Activated naive CD8-positive, alpha-beta T cell treated with anti-CD3 and anti-CD28 coated beads, Interleukin-2, amount 10 ng/mL, durations not matched to agents 7 days and 5 days (primary cell): ENCODE measurements around the gene BACH1. TPM values are rescaled to one million over a fixed set of nuclear protein-coding genes. Genes with fewer than 3 reads are reported as not detected.
A peak's percentile ranks its signal among the peaks of the same experiment; 100 is the strongest.

Source experiments
- ATAC-seq: fragments of 150-1000 bp; cut with Tn5 transposase; one replicate; pipeline ENCODE4 v1.10.0; 2021; ENCODE audit warnings: low read depth, moderate library complexity
- POLR2A ChIA-PET: fragments of 350-600 bp; sonication (Branson Sonifier 250); formaldehyde crosslinking; loops from one replicate; lab custom pipeline; 2021; ENCODE audit warnings: antibody characterized with exemption; lab: Charles Lee
- DNase-seq: peaks from one replicate; pipeline ENCODE4 v3.0.0; 2021
- H3K27ac Mint-ChIP-seq: one replicate; pipeline ENCODE4 v1.8.0; 2022; ENCODE audit warnings: mild to moderate bottlenecking, mixed read lengths
- H3K27me3 Mint-ChIP-seq: one replicate; pipeline ENCODE4 v1.8.0; 2022; ENCODE audit warnings: mild to moderate bottlenecking, moderate library complexity, mixed read lengths
- H3K36me3 Mint-ChIP-seq: one replicate; pipeline ENCODE4 v1.8.0; 2021; ENCODE audit warnings: mild to moderate bottlenecking, mixed read lengths
- H3K4me1 Mint-ChIP-seq: one replicate; pipeline ENCODE4 v1.8.0; 2021; ENCODE audit warnings: mixed read lengths
- H3K4me3 Mint-ChIP-seq: one replicate; pipeline ENCODE4 v1.8.0; 2022; ENCODE audit warnings: mild to moderate bottlenecking, moderate library complexity, mixed read lengths
- H3K9me3 Mint-ChIP-seq: one replicate; pipeline ENCODE4 v1.8.0; 2021; ENCODE audit warnings: mixed read lengths
- total RNA-seq, 2 experiments: library from RNA; stranded (reverse); gene quantifications; one replicate each; pipeline ENCODE4 v1.2.3, GENCODE V29; 2021

Gene BACH1
- total RNA-seq, 2 experiments from 2014 or later, result 33.2 to 35.0 TPM

DNA sequence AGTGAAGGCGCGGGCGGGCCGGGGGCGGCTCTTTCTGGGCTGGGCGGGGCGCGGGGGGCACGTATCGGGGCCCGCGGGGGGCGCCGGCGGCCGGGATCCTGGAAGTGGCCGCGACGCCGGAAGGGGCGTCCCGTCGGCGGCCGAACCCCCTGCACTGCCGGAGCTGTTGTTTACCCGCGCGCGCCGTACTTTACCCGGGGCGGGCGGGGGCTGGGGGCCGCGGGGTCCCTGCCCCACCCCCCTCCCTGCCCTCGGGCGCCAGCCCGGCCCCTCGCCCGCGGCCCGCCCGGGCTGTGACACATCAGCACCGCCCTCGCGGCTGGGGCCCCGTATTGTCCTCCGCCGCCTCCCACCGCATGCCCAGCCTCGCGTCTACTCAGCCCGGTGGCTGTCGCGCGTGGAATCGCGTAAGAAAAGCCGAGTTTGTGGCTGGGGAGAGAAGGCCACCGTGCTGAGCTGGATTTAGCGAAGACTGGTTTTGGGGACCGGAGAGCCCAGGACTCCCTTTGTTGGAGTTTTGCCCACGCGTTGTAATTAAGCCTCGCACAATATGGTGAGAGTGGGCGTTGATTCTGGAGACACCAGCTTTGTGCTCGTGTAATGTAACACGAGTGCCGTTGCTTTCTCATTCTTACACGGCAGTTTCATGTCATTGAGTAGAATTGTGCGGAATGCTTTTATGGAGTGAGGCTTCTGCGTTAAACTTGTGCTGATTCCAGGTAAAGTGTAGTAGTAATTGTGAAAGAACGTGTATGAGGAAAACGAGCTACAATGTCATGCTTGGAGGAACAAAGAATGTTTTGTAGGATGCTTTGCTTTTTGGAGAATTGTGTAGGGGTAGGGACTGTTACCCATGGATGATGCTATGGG, 559 bp downstream of the BACH1 start:
- Mint-ChIP-seq H3K27me3 (no peaks in the 10 kb centered on the region), H3K9me3 (peaks cover 1% of the 10 kb centered on the region), H3K36me3 (peaks cover 3% of the 10 kb centered on the region), H3K4me3 (peak overlapping the region; percentile 89), H3K4me1 (peaks cover 39% of the 10 kb centered on the region), H3K27ac (peak overlapping the region; percentile 77)
- peak; percentile 69 for ATAC-seq
- peak; percentile 74 for DNase-seq
- POLR2A ChIA-PET, result interaction anchor here (0.6 to 3.1 kb wide), 10 partner anchors 9 to 306 kb away, joined by 3 to 18 read pairs (median 4); partner anchors contain the start of genes CCT8 and LTN1

DNA sequence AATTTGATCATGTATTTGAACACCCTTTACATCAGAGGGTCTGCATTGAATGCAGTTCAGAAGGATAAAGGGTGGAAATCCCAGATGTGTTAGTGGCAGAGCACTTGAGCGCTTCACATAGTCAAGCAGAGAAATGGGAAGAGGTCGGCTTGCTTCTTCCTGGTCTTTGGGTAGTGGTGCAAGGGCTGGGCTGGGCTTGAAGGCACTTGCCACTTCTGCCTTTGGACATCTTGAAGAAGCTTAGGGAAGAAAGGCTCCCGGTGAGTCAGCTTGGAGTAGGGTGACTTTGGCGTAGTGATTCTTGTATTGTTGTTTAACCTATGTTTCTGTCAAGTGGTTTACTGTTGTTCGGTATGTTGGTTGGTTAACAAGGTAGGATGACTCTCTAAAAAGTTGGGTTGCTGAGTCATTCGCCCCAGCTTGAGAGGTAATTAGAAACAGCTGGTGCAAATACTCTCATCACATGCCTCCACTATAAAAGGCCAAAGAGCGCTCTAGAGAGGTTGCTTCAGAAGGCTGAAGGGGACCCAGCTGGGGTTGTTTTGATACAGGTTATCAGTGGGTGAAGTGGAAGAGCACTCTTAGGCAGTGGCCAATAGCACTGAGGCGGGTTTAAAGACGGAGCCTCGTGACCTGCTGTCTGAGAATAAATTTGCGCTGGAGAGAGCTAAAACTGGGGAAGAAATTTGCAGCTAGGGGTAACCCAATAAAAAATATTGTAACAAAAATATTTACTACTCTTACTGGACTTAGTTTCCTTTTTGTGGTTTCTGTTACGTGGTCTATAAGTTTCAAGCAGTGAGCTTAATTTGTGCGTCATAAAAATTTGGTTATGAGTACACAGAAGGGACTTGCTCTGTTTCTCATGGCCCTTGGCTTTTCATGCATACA, 1.4 kb downstream of the BACH1 start:
- Mint-ChIP-seq H3K9me3 (peaks cover 1% of the 10 kb centered on the region), H3K4me3 (peak overlapping the region; percentile 89), H3K4me1 (peaks cover 42% of the 10 kb centered on the region), H3K27ac (peak overlapping the region; percentile 77), H3K36me3 (peaks cover 3% of the 10 kb centered on the region), H3K27me3 (no peaks in the 10 kb centered on the region)
- ATAC-seq (peak; percentile 7), DNase-seq (no peak)
- POLR2A ChIA-PET, result interaction anchor here (0.7 to 3.1 kb wide), 9 partner anchors 9 to 307 kb away, joined by 3 to 18 read pairs (median 5); partner anchors contain the start of genes CCT8 and LTN1

DNA sequence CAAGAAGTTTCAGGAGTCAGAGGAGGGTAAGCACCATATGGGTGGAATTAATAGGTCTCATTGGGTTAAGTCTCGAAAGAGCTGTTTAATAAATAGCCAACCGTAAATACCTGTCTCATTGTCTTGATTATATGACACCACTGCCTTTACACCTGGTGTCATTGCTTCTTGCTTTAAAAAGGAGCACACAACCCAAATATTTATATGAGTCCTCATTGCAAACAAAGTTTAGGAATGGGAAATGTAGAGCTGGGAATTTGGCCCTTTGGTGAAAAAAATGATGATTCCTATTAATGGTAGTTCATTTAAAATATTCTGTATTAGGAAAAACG, 2.1 kb downstream of the BACH1 start:
- POLR2A ChIA-PET, result interaction anchor here (0.9 to 3.1 kb wide), 3 partner anchors 221 to 298 kb away, joined by 4 to 11 read pairs (median 5); no protein-coding TSS in a partner anchor
- Mint-ChIP-seq H3K4me1 (peaks cover 44% of the 10 kb centered on the region), H3K36me3 (peaks cover 3% of the 10 kb centered on the region), H3K4me3 (peak overlapping the region; percentile 89), H3K27ac (no peak overlapping the region), H3K27me3 (no peaks in the 10 kb centered on the region), H3K9me3 (no peaks in the 10 kb centered on the region)
- DNase-seq (no peak), ATAC-seq (no peak)

DNA sequence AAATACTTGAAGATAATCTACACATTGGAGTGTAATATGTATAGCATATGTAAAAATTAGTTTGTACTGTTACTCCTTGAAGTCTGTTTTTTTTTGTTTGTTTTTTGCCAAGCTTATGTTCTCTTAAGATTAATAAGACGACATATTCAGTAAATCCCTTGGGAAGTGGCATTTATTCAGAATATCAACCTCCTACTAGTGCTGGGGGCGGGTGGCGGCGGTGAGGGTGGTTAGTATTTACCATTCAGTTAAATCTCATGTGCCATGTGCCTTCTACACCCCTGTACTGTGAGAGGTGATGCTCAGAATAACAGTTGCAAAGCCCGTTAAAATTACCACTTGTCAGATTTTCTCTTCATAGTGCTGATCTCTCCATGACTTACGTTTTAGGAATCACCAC, 3.0 kb downstream of the BACH1 start:
- POLR2A ChIA-PET, result no interaction called here
- no peak overlapping the region for H3K27ac Mint-ChIP-seq
- H3K36me3 Mint-ChIP-seq, result peaks cover 4% of the 10 kb centered on the region
- H3K4me3 Mint-ChIP-seq, result no peak overlapping the region
- H3K4me1 Mint-ChIP-seq, result peaks cover 45% of the 10 kb centered on the region
- ATAC-seq, result no peak
- H3K27me3 Mint-ChIP-seq, result no peaks in the 10 kb centered on the region
- no peak for DNase-seq
- no peaks in the 10 kb centered on the region for H3K9me3 Mint-ChIP-seq

DNA sequence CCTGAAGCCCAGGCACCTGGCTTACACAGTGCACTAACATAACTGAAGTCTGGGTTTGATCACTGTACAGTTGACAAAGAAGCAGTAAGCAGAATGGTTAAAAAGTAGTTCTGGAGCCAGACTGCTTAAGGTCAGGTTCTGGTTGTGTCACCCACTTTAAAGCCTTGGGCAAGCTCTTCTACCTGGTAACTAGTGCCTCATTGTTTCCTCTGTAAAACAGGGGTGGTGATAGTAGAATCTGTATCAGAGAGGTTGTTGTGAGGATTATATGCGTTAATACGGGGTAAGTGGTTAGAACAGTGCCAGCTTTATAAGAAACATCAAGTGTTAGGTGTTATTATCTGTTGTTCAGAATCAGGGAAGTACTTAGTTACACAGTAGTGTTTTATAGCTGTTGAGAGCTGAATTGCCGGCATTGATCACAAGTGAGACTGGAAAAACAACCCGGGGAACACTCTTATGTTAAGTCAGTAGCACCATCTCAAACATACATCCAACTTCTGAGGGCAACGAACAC, 3.7 kb downstream of the BACH1 start:
- H3K27me3 Mint-ChIP-seq, result no peaks in the 10 kb centered on the region
- POLR2A ChIA-PET, result interaction anchor here (0.7 kb wide), 1 partner anchor 226 kb away, joined by 3 read pairs; no protein-coding TSS in a partner anchor
- no peaks in the 10 kb centered on the region for H3K9me3 Mint-ChIP-seq
- DNase-seq, result no peak
- ATAC-seq, result no peak
- peaks cover 42% of the 10 kb centered on the region for H3K4me1 Mint-ChIP-seq
- H3K36me3 Mint-ChIP-seq, result peaks cover 7% of the 10 kb centered on the region
- H3K4me3 Mint-ChIP-seq, result no peak overlapping the region
- no peak overlapping the region for H3K27ac Mint-ChIP-seq

DNA sequence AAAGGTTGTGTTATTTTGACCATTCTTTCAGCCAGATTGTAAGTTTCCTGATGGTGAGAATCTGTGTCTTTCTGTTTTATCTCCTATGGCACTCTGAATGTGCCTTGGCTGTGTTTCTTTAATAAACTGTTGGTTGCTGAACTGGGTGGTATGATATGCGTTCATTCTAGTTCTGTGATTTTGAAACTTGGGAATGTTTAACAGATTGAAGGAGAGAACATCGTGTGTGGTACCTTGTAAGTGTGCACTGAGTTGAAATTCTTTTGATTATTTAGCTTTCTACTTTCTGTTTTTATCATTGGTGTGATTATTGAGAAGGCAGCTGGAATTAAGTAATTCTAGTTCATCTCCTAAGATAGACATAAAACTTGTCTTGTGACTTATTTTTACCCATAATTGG, 4.6 kb downstream of the BACH1 start:
- DNase-seq (no peak), ATAC-seq (no peak)
- Mint-ChIP-seq H3K27ac (no peak overlapping the region), H3K36me3 (peaks cover 7% of the 10 kb centered on the region), H3K4me3 (no peak overlapping the region), H3K4me1 (peaks cover 42% of the 10 kb centered on the region), H3K9me3 (no peaks in the 10 kb centered on the region), H3K27me3 (no peaks in the 10 kb centered on the region)
- POLR2A ChIA-PET, result interaction anchor here (0.7 kb wide), 1 partner anchor 146 kb away, joined by 3 read pairs; no protein-coding TSS in a partner anchor

DNA sequence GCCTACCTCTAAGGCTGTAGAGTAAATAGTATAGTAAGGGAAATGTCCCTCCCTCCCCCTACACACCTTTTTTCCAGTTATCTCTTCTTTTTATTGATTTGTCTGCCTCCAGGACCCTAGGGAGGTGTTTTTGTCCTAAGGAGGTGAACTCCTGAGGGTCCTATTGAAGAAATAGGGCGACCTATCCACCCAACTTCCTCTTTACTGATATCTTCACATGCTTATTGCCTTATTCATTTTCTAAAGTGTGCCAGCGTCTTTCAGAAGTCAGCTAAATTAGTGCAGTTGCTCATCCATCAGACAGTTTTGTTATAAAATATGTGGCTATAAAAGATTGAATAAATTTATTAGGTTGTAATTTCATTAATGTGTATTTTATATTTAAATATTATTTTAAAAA, 5.9 kb downstream of the BACH1 start:
- peaks cover 41% of the 10 kb centered on the region for H3K4me1 Mint-ChIP-seq
- no peaks in the 10 kb centered on the region for H3K27me3 Mint-ChIP-seq
- DNase-seq (no peak), ATAC-seq (no peak)
- H3K27ac Mint-ChIP-seq, result no peak overlapping the region
- peaks cover 9% of the 10 kb centered on the region for H3K36me3 Mint-ChIP-seq
- POLR2A ChIA-PET, result no interaction called here
- H3K4me3 Mint-ChIP-seq, result no peak overlapping the region
- H3K9me3 Mint-ChIP-seq, result no peaks in the 10 kb centered on the region

DNA sequence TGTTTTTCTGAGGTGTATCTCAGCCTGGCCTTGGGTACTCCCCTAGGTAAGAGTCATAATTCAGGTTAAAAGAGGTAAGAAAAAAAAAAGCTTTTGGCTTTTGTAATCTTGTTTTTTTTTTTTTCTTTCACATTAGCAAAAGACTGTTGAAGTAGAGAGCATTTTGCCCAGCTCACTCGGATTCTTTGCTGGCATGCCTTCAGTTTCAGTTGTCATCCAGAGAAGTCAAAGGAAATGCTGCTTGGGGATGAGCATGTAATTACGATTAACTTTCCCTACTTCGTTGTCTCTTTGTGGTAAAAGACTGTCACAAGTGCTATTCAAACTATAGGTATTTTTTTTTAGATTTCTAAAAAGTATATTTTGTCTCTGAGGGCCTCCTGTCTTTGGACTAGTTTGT, 6.3 kb downstream of the BACH1 start:
- Mint-ChIP-seq H3K36me3 (peaks cover 9% of the 10 kb centered on the region), H3K9me3 (no peaks in the 10 kb centered on the region), H3K27me3 (no peaks in the 10 kb centered on the region), H3K4me3 (no peak overlapping the region), H3K4me1 (peaks cover 36% of the 10 kb centered on the region), H3K27ac (no peak overlapping the region)
- POLR2A ChIA-PET, result no interaction called here
- ATAC-seq (no peak), DNase-seq (no peak)

DNA sequence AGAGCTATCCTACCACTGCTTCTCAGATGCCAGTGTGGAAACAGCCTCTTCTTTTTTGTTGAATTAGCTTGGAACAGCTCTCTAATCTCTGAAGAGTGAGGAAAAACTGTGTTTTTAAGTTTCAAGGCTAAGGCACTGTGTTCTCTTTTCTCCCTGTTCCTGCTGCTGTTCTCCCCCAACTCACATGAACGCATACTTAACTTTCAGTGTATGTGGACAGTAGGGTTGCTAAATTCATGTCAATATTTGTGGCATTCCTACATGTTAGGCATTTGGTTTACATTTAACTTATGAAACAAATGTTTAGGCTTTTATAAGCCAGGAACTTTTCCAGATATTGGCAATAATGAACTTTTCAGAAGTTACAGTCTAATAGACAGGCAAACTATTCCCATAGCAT, 6.8 kb downstream of the BACH1 start:
- Mint-ChIP-seq H3K4me1 (peaks cover 33% of the 10 kb centered on the region), H3K27ac (no peak overlapping the region), H3K27me3 (no peaks in the 10 kb centered on the region), H3K36me3 (peaks cover 11% of the 10 kb centered on the region), H3K4me3 (no peak overlapping the region), H3K9me3 (no peaks in the 10 kb centered on the region)
- no peak for ATAC-seq
- POLR2A ChIA-PET, result no interaction called here
- DNase-seq, result no peak

DNA sequence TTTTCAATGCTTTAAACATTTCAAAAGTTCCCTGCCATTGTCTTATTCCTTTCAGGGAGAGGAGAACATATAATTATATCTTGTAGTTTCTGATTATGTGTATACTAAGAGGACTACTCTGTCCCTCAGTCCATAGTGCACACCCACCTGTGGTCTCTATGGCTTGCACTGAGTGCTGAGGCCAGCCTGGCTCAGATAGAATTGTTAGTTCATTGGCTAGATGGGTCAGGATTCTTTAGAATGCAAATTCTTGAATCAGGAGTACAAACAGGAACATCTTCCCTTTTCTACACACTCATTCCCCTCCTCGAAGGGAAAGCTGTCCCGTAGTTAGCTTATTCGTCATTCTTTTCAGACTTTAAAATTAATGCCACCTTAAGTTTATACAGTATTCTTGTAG, 8.2 kb downstream of the BACH1 start:
- POLR2A ChIA-PET, result no interaction called here
- Mint-ChIP-seq H3K4me1 (peaks cover 23% of the 10 kb centered on the region), H3K9me3 (no peaks in the 10 kb centered on the region), H3K27me3 (no peaks in the 10 kb centered on the region), H3K27ac (no peak overlapping the region), H3K36me3 (peaks cover 13% of the 10 kb centered on the region), H3K4me3 (no peak overlapping the region)
- ATAC-seq (no peak), DNase-seq (no peak)

DNA sequence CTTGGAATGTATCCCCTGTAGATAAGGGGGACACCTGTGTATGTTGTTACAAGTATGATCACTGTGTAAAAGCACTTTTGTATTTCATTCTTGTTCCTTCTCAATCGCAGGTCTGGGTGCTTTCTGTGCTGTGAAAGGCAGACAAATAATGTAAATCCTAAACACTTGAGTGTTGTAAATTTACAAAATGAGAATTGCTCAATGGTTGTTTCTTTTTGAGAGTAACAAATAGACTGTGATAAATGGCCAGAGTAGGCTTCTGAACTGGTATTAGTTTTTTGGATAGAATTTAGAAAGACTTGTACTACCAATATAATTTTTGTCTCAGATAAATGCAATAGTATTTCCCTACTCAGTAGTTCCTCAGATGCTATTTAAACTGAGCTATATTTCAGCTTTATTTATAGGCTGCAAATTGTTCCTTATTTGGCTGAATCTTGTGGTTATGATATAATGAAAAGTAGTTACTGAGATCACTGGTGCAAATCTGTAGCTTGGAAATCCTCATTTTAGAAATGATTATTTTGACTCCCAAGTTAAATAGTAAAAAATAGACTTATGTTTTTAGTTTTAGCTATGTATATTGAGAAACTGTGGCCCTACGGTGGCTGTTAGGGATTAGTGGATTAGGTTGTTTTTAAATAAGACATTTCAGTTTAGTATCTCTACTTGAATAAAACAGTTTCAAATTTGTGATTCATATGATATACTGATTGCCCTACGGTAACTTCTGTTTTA, 9.2 kb downstream of the BACH1 start:
- H3K4me3 Mint-ChIP-seq, result no peak overlapping the region
- no peaks in the 10 kb centered on the region for H3K27me3 Mint-ChIP-seq
- peaks cover 14% of the 10 kb centered on the region for H3K36me3 Mint-ChIP-seq
- H3K4me1 Mint-ChIP-seq, result peaks cover 14% of the 10 kb centered on the region
- POLR2A ChIA-PET, result interaction anchor here (0.6 kb wide), 1 partner anchor 752 kb away, joined by 3 read pairs; no protein-coding TSS in a partner anchor
- ATAC-seq (no peak), DNase-seq (no peak)
- peaks cover 2% of the 10 kb centered on the region for H3K9me3 Mint-ChIP-seq
- H3K27ac Mint-ChIP-seq, result no peak overlapping the region

DNA sequence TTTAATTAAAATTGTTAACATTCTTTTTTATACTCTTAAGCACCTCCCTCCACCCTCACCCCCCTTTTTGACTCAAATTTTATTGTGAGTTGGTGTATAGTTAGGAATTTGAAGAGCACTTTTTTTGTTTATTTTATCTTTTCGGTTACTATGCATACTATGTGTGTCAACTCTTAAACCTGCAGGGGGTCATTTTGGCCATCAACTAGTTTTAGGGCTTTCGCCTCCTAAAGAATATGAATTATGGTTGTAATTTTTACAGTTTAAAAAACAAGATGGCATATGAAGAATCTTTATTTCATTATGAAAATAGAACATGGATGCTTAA, 9.7 kb downstream of the BACH1 start:
- no peak overlapping the region for H3K27ac Mint-ChIP-seq
- H3K36me3 Mint-ChIP-seq, result peaks cover 14% of the 10 kb centered on the region
- H3K9me3 Mint-ChIP-seq, result peaks cover 2% of the 10 kb centered on the region
- ATAC-seq, result no peak
- H3K4me3 Mint-ChIP-seq, result no peak overlapping the region
- no peaks in the 10 kb centered on the region for H3K27me3 Mint-ChIP-seq
- H3K4me1 Mint-ChIP-seq, result peaks cover 11% of the 10 kb centered on the region
- POLR2A ChIA-PET, result no interaction called here
- DNase-seq, result no peak

DNA sequence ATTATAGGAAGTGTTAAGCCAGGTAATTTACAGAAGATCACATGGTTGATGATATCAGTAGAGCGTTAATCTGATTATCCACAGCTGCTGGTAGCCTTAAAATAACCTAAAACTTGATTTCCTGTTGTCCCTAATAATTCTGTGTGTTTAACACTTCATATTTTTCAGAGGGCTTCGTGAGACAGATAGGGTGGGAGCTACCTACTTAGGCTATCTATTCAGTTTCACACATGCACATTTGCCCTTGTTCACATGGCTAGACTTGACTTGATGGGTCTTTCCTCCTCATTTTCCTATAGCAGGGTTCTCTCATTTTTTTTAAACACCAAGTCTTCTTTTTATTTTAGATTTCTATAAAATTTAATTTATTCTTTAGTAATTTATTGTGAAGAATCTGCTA, 11.0 kb downstream of the BACH1 start:
- H3K9me3 Mint-ChIP-seq, result peaks cover 2% of the 10 kb centered on the region
- H3K27ac Mint-ChIP-seq, result no peak overlapping the region
- H3K36me3 Mint-ChIP-seq, result peaks cover 14% of the 10 kb centered on the region
- DNase-seq (no peak), ATAC-seq (no peak)
- POLR2A ChIA-PET, result no interaction called here
- no peaks in the 10 kb centered on the region for H3K27me3 Mint-ChIP-seq
- no peak overlapping the region for H3K4me3 Mint-ChIP-seq
- peaks cover 7% of the 10 kb centered on the region for H3K4me1 Mint-ChIP-seq
